Left lobe of liver (tissue), 2 donors: ENCODE data around the gene FFAR2. TPM values are rescaled to one million over a fixed set of nuclear protein-coding genes. Genes with fewer than 3 reads are reported as not detected.
A peak's percentile ranks its signal among the peaks of the same experiment; 100 is the strongest.
"Not testable (repeated sequence)": the region's sequence is repeated elsewhere in the genome, so short reads cannot be mapped to it uniquely, and the experiment has no call there.

Experiments
- ATAC-seq: fragments of 200-7000 bp; cut with Tn5 transposase; one replicate; pipeline ENCODE4 v1.9.1; 2020; ENCODE audit warnings: mild to moderate bottlenecking, moderate library complexity
- DNase-seq: peaks from one replicate; pipeline ENCODE4 v3.0.0-alpha.2; 2020; ENCODE audit warnings: low spot score
- total RNA-seq: library from RNA; stranded (reverse); gene quantifications from one replicate; pipeline ENCODE4 v1.2.1, GENCODE V29; 2021
- donor health status: DM: no; HTN: no; CAD: no; lungs with moderate emphysema.
- donor health status: DM: no; HTN: yes; CAD: no.

Gene FFAR2
- total RNA-seq, 1 donor from 2014 or later: not detected

DNA sequence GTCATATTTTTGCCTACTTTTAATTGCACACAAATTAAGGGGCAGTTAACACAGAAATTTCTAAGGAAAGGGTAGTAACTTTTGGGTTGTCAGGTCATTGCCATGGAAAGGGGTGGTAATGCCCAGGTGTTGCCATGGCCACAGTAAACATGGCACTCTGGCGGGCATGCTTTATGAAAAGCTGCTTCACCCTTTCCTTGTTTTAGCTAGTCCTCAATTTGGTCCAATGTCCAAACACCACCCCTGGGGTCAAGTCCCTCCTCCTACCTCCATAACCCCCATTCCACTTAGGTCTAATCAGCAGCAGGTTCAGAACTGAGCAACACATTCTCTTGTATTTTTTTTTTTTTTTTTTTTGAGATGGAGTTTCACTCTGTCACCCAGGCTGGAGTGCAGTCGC lies 6.6 kb downstream of the FFAR2 start:
- ATAC-seq (peak; percentile 36), DNase-seq (no peak)

DNA sequence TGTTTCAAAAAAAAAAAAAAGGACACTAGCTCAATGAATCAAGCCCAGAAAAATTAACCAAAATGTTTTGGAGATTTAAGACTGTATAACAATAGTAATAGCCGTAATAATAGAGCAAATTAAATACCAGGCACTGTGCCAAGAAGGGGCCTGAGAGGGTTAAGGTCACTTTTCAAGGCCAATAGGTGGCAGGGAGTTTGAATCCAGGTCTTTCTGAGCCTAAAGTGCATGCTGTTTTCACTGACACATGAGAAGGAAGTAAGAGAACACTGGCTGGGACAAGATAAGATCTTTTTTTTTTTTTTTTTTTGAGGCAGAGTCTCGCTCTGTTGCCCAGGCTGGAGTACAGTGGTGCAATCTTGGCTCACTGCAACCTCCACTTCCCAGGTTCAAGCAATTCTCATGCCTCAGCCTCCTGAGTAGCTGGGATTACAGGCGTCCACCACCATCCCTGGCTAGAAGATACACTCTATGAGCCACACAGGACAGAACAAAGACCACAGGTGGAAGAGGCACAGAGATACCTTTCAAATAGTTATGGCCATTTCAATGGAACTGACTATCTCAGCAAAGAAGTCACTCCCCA lies 7.7 kb downstream of the FFAR2 start:
- no peak for DNase-seq
- ATAC-seq: no peak

DNA sequence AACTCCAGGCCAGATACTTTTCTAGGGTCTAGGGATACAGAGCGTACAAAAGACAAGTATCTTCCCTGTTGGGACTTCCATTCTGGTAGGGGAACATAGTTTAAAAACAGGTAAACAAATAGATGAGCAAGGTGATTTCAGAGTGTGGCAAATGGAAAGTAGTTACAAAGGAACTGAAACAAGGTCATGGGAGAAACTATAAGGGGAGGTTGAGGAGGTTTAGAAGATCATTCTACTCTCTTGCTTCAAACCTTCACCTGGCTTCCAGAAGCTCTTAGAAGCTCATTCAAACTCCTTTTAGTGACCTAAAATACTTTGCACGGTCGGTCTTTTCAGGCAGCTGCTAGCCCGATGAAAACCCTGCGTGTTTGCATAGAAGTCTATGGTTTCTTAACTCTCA lies 9.1 kb downstream of the FFAR2 start:
- no peak for ATAC-seq
- DNase-seq: no peak

DNA sequence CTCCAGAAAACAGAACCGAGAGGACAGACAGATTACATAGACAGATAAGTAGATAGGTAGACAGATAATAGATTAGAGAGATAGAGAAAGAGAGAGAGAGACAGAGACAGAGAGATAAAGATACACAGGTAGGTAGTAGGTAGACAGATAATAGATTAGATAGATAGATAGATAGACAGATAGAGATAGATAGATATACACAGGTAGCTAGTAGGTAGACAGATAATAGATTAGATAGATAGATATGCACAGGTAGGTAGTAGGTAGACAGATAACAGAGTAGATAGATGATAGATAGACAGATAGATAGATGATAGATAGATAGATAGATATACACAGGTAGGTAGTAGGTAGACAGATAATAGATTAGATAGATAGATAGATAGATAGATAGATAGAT lies 10.1 kb downstream of the FFAR2 start:
- ATAC-seq (no peak), DNase-seq (no peak)

DNA sequence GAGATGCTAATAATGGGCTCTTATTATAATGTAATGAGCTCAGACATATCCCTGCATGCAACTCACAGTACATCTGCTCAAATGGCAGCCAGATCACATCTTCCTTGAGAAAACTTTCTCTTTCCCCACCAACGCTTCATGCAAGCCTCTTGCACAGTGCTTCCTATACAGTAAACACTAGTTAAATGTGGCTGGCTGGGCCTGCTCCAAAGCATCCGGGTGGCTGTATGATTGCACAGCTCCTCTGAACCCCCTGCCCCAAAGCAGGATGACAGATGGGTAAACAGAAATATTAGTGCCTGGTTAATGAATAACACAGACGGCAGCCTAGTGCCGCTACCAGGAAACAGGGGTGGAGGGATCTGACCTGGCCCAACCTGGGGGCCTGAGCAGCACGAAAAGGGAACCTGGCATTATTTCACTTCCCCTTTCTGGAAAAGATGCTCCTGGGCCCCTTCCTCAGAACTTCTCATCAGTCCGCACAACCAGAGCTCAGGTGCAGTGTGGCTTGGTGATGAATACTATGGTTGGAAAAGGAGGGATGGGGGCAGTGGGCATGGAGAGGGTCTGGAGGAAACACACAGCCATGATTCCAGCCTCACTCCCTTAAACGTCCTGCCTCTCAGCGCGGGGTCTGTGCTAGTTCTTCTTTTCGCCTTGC lies 10.8 kb downstream of the FFAR2 start:
- DNase-seq (peak; percentile 70), ATAC-seq (peak; percentile 71)

DNA sequence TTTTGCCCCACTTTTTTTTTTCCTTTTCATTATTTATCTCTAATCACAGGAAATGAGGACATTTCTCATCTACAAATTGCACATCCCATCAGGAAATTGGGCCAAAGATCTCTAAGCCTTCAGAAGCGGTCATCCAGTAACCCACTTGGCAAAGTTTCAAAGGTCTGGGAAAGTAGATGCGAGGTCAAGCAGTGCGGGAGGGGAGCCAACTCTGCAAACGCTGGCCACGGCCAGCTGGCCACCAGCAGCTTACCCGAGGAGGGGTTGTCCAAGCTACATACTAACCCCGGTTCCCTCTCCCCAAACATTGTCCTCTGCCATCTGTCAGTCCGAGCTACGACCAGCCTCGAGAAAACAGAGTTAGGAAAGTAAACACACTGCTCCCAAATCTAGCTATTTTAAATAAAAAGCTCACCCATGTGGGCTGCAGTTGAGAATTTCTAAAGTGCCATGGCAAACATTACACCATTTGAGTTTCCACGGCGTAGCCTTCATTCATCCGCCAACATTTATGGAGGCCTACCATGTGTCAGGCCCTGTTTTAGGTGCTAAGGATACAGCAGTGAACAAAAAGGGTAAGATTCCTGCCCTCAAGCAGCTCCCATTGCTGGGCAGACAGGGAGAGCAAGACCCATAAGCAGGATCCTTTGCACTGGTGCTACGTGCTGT lies 11.5 kb downstream of the FFAR2 start:
- DNase-seq: peak; percentile 91
- ATAC-seq: peak; percentile 86

DNA sequence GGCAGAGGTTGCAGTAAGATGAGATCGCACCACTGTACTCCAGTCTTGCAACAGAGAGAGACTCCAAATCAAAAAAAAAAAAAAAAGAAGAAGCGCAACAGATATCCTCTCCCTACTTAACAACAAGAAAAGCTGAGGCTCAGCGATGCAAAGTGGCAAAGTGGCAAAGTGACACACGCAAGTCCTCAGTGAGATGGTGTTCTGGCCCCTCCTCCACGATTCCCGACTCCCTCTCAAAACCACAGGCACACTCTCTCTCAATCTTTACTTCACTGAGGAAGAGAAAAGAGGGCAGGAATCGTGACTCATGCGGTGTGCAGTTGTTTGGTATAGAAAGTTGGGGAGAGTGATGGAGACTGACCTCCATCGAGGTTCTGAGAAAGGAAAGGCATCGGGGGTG lies 12.6 kb downstream of the FFAR2 start:
- no peak for ATAC-seq
- no peak for DNase-seq

DNA sequence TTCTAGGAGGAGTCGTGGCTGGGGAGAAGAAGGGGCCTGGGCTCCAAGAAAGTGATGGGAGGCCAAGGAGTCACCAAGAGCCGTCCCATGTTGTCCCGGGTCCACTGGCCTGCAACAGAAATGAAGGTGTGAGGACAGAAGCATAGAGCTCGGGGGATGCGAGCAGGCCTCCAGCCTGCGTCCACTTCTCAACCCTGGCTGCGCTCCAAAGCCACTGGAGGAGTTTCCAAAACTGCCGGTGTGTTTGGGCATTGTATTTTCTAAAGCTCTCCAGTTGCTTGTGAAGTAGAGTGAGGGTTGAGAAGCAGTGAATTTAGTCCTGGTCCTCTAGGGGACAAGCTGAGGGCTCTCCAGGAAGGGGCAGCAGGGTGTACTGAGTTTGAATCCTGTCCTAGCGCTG lies 13.0 kb downstream of the FFAR2 start:
- no peak for ATAC-seq
- DNase-seq: no peak

DNA sequence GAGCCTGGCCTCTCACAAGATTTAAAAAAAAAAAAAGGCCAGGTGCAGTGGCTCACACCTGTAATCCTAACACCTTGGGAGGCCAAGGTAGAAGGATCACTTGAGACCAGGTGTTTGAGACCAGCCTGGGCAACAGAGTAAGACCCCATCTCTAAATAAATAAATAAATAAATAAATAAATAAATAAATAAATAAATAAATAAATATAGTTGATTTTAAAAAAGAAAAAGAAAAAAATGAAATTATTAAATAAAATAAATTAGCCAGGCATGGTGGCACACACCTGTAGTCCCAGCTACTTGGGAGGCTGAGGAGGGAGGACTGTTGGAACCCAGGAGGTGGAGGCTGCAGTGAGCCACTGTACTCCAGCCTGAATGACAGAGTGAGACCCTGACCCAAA lies 13.7 kb downstream of the FFAR2 start:
- DNase-seq, ATAC-seq: not testable (repeated sequence)

DNA sequence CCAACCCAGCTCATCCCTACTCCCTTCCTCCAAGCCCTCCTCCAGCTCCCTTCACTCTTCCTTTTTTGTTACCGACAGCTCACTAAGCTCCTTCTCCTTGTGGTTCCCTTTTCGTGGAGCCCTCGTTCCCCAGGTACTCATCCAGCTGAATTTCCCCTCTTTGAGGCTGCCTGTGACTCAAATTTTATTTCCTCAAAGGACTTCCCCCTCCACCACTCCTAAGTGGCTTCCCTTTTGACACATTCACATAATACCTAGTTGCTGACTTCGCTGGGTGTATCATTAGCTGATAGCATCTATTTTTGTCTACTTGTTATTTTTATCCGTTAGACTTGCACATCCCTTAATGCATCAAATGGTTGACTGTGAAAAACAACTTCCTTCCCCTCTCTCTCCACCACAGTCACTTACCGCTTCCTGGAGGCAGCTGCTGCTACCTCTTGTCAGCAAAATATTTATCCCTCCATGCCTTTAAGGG lies 14.5 kb downstream of the FFAR2 start:
- ATAC-seq (no peak), DNase-seq (no peak)

DNA sequence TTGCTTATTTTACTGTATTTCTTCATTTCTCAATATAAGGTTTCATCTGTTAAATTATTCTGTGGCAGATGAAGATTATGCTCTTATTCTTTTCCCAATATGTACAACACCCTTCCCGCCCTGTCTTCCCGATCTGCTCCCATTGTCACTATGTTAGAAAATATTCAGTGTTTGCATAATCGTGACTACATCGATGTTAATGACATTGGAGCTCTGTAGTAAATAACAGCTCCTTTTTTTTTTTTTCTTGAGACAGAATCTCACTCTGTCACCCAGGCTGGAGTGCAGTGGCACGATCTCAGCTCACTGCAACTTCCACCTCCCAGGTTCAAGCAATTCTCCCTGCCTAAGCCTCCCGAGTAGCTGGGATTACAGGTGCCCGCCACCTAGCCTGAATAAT lies 14.9 kb downstream of the FFAR2 start:
- not testable (repeated sequence) for DNase-seq, ATAC-seq

DNA sequence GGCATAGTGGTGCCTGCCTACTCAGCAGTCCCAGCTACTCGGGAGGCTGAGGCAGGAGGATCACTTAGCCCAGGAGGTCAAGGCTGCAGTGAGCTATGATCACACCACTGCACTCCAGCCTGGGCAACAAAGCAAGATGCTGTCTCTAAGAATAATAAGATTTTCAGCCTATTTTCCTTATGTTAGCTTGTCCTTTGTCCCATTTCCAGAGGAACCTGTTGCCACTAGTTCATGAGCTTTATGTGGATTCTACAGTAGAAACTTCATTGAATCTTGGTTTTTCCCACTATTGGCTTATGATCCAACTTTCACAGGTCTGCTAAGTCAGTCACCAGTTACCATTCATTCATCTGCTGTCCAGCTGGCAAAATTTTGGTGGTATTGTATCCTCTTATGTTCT lies 18.2 kb downstream of the FFAR2 start:
- no peak for DNase-seq
- no peak for ATAC-seq

DNA sequence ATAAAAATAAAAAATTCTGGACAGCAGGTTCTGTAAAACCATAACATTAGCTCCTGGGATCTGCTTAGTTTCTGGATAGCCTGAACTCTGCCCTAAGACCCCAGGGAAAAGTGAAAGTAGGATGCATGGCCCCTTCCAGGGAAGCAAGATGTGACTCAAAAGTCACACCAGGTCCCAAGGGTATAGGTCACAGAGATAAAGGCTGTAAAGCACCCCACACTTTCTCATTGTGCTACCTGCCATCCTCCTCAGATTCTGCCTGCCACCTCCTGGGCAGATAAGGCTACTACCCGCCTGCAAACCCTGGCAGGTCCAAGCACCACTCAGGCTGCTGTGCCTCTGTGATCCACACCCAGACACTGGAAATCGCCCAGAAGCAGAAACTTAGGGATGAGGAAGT lies 20.6 kb downstream of the FFAR2 start:
- ATAC-seq: peak; percentile 100

DNA sequence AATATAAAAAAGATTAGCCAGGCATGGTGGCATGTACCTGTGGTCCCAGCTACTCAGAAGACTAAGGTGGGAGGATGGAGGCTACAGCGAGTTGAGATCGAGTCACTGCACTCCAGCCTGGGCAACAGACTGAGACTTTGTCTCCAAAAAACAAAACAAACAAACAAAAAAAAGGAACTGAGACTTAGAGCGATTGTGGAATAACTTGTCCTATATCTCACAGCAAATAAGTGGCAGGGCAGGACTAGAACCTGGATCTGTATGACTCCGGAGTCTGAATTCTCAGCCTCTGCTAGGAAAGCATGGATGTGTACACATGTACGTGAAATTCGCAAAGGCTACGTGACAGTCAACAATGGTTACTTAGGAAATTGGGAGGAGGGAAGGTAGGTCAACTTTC lies 22.1 kb downstream of the FFAR2 start:
- ATAC-seq (no peak), DNase-seq (no peak)

More for the DNA sequence above, 20.6 kb downstream of the FFAR2 start:
- DNase-seq: peak; percentile 68

DNA sequence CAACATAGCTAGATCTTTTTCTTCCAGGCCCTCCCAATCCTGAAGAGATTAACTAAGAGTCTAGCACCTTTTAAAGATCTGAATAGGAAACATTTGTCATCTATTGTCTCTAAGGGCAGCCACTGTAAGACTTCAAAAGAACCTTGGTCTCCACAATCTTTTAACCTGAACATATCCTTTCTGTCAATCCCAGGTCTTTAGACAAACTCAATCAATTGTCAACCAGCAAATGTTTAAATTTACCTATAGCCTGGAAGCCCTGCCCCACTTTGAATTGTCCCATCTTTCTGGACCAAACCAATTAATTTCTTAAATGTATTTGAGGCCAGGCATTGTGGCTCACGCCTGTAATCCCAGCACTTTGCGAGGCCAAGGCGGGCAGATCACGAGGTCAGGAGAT lies 23.0 kb downstream of the FFAR2 start:
- DNase-seq, ATAC-seq: not testable (repeated sequence)

DNA sequence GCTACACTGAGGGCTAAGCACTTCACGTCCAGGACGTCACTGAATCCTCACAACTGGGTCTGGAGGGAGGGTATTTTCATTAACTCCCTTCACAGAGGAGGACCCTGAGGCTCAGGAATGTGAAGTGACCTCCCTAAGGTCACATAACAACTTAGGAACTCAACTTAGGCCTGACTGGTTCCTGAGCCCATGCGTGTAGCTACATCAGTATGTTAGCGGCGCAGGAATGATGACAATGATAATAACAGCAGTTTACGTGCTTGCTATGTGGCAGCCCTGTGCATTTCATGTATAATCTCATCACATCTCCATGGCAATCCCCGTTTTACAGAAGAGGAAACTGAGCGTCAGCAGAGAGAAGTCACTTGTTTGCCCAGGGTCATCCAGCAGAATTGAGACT lies 23.9 kb downstream of the FFAR2 start:
- DNase-seq (no peak), ATAC-seq (no peak)

DNA sequence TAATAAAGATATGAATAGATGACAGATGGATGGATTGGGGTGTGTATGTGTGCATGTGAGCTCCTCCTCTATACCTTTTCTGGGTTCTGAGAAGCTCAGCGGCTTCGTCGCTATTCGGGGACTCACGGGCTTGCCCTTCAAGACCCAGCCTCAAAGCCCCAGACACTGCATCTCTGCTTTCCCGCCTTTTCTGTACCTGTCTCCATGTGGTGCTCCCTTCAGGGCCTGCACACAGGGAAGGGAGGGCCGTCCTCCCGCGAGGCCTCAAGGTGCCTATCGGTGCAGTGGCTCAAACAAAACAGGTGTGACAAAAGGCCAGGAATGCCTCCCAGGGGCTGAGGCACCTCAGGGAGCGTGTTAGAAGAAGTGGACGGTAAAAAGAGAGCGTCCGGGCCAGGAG lies 26.0 kb downstream of the FFAR2 start:
- DNase-seq: no peak
- ATAC-seq: no peak

DNA sequence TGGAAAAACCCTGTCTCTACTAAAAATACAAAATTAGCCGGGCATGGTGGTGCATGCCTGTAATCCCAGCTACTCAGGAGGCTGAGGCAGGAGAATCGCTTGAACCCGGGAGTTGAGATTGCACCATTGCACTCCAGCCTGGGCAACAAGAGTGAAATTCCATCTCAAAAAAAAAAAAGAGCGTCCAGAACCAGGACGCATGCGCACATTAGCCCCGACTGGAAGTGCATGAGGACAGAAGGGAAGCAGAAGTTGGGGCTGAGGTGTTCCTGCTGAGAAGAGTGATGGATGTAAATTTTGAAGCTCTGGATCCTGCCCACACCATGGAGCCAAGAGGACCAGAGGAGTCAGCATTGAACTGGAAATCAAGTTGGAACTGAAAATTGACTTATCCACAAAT lies 26.5 kb downstream of the FFAR2 start:
- ATAC-seq, DNase-seq: not testable (repeated sequence)

DNA sequence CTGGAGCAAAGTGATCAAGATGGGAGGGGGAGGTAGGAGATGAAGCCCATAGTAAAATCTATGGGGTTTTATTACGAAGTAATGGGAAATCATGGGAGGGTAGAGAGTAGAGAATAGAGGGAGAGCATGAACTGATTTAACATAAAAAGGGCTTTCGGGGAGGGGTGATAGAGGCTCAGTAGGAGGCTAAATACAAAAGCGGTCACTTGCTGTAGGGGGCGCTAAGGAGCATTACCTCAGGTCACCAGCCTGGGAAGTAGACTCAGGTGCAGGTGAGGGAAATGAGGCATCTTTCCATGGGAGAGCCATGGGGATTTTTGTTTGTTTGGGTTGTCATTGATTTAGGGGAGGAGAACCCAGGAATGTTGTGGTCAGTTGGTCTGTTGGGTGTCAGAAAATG lies 28.1 kb downstream of the FFAR2 start:
- ATAC-seq (no peak), DNase-seq (no peak)

DNA sequence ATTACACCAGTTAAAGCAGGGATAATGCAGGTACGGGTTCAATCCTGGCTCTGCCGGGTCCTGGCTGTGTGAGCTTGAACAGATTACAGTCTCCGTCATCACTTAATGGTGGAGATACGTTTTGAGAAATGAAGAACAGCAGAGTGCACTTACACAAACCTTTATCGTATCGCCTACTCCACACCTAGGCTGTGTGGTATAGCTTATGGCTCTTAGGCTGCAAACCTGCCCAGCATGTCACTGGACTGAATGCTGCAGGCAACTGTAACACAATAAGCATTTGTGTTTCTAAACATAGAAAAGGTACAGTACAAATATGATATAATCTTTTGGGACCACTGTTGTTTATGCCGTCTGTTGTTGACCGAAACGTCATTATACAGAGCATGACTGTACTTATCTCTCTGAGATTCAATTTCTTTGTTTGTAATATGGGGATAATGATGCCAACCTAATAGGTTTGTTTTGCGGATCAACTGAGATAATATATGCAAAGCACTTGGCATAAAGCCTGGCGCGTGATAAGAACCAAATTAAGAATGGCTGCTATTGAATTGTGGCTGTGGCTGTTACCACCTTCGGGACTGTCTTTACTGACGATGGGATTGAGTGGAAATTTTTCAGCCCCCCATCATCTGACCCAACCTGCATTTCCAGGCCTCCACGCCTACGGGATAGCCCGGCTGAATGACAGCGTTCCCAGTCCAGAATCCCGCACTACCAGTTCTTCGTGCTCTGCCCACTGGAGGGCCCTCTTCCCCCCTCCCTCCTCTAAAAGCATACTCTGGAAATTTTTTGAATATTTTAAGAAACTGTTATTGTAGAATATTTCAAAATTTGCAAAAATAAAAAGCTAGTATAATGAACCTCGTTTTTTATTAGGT lies 31.0 kb downstream of the FFAR2 start:
- DNase-seq: no peak
- ATAC-seq: no peak

DNA sequence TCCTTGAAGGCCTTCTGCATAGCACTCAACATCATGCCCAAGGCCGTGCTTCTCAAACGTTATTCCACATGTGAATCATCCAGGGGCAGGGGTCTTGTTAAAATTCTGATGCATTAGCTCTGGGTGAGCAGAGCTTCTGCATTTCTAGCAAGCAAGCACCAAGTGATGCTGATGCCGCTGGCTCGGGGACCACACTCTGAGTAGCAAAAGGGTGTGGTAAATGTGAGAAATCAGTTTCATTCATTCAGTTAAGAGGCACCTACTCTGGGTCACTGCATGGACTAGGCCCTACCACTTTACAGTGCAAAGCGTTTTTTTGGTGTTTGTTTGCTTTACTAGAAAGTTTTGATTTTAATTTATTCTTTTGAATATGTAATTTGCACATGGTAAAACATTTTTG lies 35.0 kb downstream of the FFAR2 start:
- ATAC-seq: no peak

More for the DNA sequence above, 35.0 kb downstream of the FFAR2 start:
- no peak for DNase-seq
